HL-60 (cell line): ENCODE results near the gene GSN.

ENCODE experiments used
- DNase-seq, 2 experiments: peaks; one replicate each; pipeline ENCODE4 v3.0.0-alpha.2; 2010 to 2020; ENCODE audit warnings: low read depth in 1 of 2, low spot score in 1 of 2
- H3K27ac ChIP-seq: fragments of 250-450 bp; sonication (Bioruptor Pico); replicated peaks from 2 replicates; pipeline ENCODE4 v1.5.1; 2020; ENCODE audit warnings: mild to moderate bottlenecking, moderate library complexity
- H3K27me3 ChIP-seq: fragments of 250-450 bp; sonication (Bioruptor Pico); 2 replicates; pipeline ENCODE4 v1.5.1; 2021; ENCODE audit warnings: mild to moderate bottlenecking, moderate library complexity; ENCODE audit not compliant: insufficient read depth, poor library complexity, severe bottlenecking
- H3K4me3 ChIP-seq: replicated peaks from 2 replicates; pipeline ENCODE4 v1.5.1; 2011; ENCODE audit warnings: mild to moderate bottlenecking, control low read depth, low read length; ENCODE audit not compliant: insufficient read depth
- CTCF ChIP-seq: IDR thresholded peaks from one replicate; pipeline ENCODE4 v1.5.1; 2011; ENCODE audit warnings: low read length, control low read depth, inconsistent platforms; ENCODE audit not compliant: insufficient read depth
- GABPA ChIP-seq: IDR thresholded peaks from 2 replicates; pipeline ENCODE4 v1.6.1; 2012; ENCODE audit warnings: low read depth
- POLR2AphosphoS5 ChIP-seq: IDR thresholded peaks from 2 replicates; pipeline ENCODE4 v1.6.1; 2012; ENCODE audit warnings: low read depth
- REST ChIP-seq: IDR thresholded peaks from 2 replicates; pipeline ENCODE4 v1.6.1; 2012; ENCODE audit warnings: low read depth; ENCODE audit not compliant: insufficient replicate concordance
- SPI1 ChIP-seq: IDR thresholded peaks from 2 replicates; pipeline ENCODE4 v1.6.1; 2012; ENCODE audit warnings: low read depth, mild to moderate bottlenecking, borderline replicate concordance

GSN gene

GRCh38 chr9:121237916-121238315 lies 30.0 kb upstream of the GSN start:
- no peak overlapping the region for H3K4me3 ChIP-seq
- TF ChIP-seq POLR2AphosphoS5 (no peak), REST (no peak), GABPA (no peak), SPI1 (no peak), CTCF (no peak)
- DNase-seq, result no peak
- no peak overlapping the region; the same call in 1 of the 2 replicates for H3K27ac ChIP-seq
- H3K27me3 ChIP-seq, result no peaks in the 10 kb centered on the region

GRCh38 chr9:121239071-121239470 lies 28.9 kb upstream of the GSN start:
- Histone ChIP-seq H3K27me3 (no peaks in the 10 kb centered on the region), H3K4me3 (no peak overlapping the region), H3K27ac (no peak overlapping the region)
- no peak for DNase-seq
- TF ChIP-seq POLR2AphosphoS5 (no peak), REST (no peak), GABPA (no peak), CTCF (no peak), SPI1 (no peak)

- peak overlapping the region; percentile 61 for H3K27ac ChIP-seq
- DNase-seq, result no peak
- TF ChIP-seq SPI1 (no peak), CTCF (no peak), GABPA (no peak), REST (no peak), POLR2AphosphoS5 (no peak)
- H3K27me3 ChIP-seq, result no peaks in the 10 kb centered on the region
- no peak overlapping the region for H3K4me3 ChIP-seq
Observed at GRCh38 chr9:121239851-121240250, 28.1 kb upstream of the GSN start.
